Stomach (tissue), 4 donors: ENCODE data around the gene FNBP1L.

Source experiments
- CTCF ChIP-seq, 7 experiments: fragments of 450-650 bp in 4 of 7; fragments of 200-600 bp in 3 of 7; sonication (generic) in 3 of 7; IDR thresholded peaks; one replicate each; pipeline ENCODE4 v1.5.1; 2016 to 2019; ENCODE audit warnings: antibody characterized with exemption in 7 of 7, control low read depth in 2 of 7, mild to moderate bottlenecking in 1 of 7
- POLR2A ChIP-seq, 4 donors: fragments of 450-650 bp; IDR thresholded peaks; one replicate each; pipeline ENCODE4 v1.6.1; 2016; ENCODE audit warnings: antibody characterized with exemption in 4 of 4, control low read depth in 2 of 4, mild to moderate bottlenecking in 1 of 4, moderate library complexity in 1 of 4

- no peak for TF ChIP-seq CTCF (IDR thresholded peaks at IDR 0.05)
- TF ChIP-seq POLR2A (IDR thresholded peaks at IDR 0.05): no peak
These were observed 55.9 kb downstream of the FNBP1L start for GRCh38 chr1:93503816-93504215.
